CD14-positive monocyte (primary cell): ENCODE results near the gene S100A4. TPM values are rescaled to one million over a fixed set of nuclear protein-coding genes. Genes with fewer than 3 reads are reported as not detected.
A peak's percentile ranks its signal among the peaks of the same experiment; 100 is the strongest.

Experiments used
- DNase-seq, 3 donors: peaks; one replicate each; pipeline ENCODE4 v3.0.0-alpha.2; 2011 to 2022
- H2AFZ ChIP-seq: 2 replicates; pipeline ENCODE4 v1.6.0; 2012; ENCODE audit warnings: mild to moderate bottlenecking, low read depth, low read length, inconsistent platforms; ENCODE audit not compliant: insufficient read depth, poor library complexity, severe bottlenecking
- H3K27ac ChIP-seq, 2 donors: 1 replicate in 1 of 2; 2 replicates in 1 of 2; pipeline ENCODE4 v1.5.1; 2012 to 2013; ENCODE audit warnings: low read length in 2 of 2, control low read depth in 1 of 2, inconsistent platforms in 1 of 2, low read depth in 1 of 2, mild to moderate bottlenecking in 1 of 2
- H3K27me3 ChIP-seq, 2 donors: one replicate each; pipeline versions ENCODE4 v1.6.0 to v1.6.1; 2011 to 2013; ENCODE audit warnings: low read length in 2 of 2; ENCODE audit not compliant: control insufficient read depth in 2 of 2, insufficient read depth in 2 of 2
- H3K36me3 ChIP-seq, 2 donors: replicated peaks in 1 of 2; 1 replicate in 1 of 2; 2 replicates in 1 of 2; pipeline versions ENCODE4 v1.5.1 to v1.6.1; 2012 to 2013; ENCODE audit warnings: low read length in 2 of 2, control low read depth in 1 of 2, inconsistent platforms in 1 of 2, mild to moderate bottlenecking in 1 of 2; ENCODE audit not compliant: insufficient read depth in 2 of 2, control insufficient read depth in 1 of 2
- H3K4me1 ChIP-seq, 2 donors: 1 replicate in 1 of 2; 2 replicates in 1 of 2; pipeline versions ENCODE4 v1.5.1 to v1.6.1; 2012 to 2013; ENCODE audit warnings: low read length in 2 of 2, control low read depth in 1 of 2, inconsistent platforms in 1 of 2, mild to moderate bottlenecking in 1 of 2, moderate library complexity in 1 of 2; ENCODE audit not compliant: insufficient read depth in 2 of 2, control insufficient read depth in 1 of 2
- H3K4me2 ChIP-seq: replicated peaks from 2 replicates; pipeline ENCODE3; 2012; ENCODE audit warnings: low read length, moderate library complexity, mild to moderate bottlenecking; ENCODE audit not compliant: poor library complexity, severe bottlenecking; ENCODE audit errors: extremely low read depth
- H3K4me3 ChIP-seq, 3 experiments: fragments of 200-600 bp in 1 of 3; sonication (generic) in 1 of 3; replicated peaks in 1 of 3; 1 replicate in 2 of 3; 2 replicates in 1 of 3; pipeline ENCODE4 v1.5.1; 2011 to 2013; ENCODE audit warnings: low read length in 3 of 3, mild to moderate bottlenecking in 3 of 3, control low read depth in 2 of 3, low read depth in 2 of 3, inconsistent platforms in 1 of 3, moderate library complexity in 1 of 3
- H3K79me2 ChIP-seq: 2 replicates; pipeline ENCODE4 v1.6.0; 2012; ENCODE audit warnings: mild to moderate bottlenecking, control low read depth, inconsistent platforms, low read length, moderate library complexity; ENCODE audit not compliant: insufficient read depth
- H3K9ac ChIP-seq: 2 replicates; pipeline ENCODE4 v1.6.0; 2017; ENCODE audit warnings: low read length, mild to moderate bottlenecking; ENCODE audit not compliant: insufficient read depth, poor library complexity, severe bottlenecking
- H3K9me3 ChIP-seq, 2 donors: replicated peaks in 1 of 2; 1 replicate in 1 of 2; 2 replicates in 1 of 2; pipeline versions ENCODE4 v1.5.1 to v1.6.1; 2012 to 2013; ENCODE audit warnings: low read length in 2 of 2, control low read depth in 1 of 2; ENCODE audit not compliant: control insufficient read depth in 1 of 2, insufficient read depth in 1 of 2
- H4K20me1 ChIP-seq: 2 replicates; pipeline ENCODE4 v1.6.0; 2012; ENCODE audit warnings: mild to moderate bottlenecking, low read length, control low read depth, moderate library complexity; ENCODE audit not compliant: insufficient read depth
- H3K27ac Mint-ChIP-seq, 7 donors: one replicate each; pipeline ENCODE4 v1.8.0; 2020; ENCODE audit warnings: mild to moderate bottlenecking in 7 of 7, mixed read lengths in 7 of 7, moderate library complexity in 6 of 7, inconsistent platforms in 2 of 7
- H3K27me3 Mint-ChIP-seq, 3 donors: one replicate each; pipeline ENCODE4 v1.8.0; 2021 to 2022; ENCODE audit warnings: low read depth in 3 of 3, mild to moderate bottlenecking in 3 of 3, mixed read lengths in 3 of 3, moderate library complexity in 3 of 3, inconsistent platforms in 1 of 3
- H3K36me3 Mint-ChIP-seq, 2 donors: one replicate each; pipeline ENCODE4 v1.8.0; 2020; ENCODE audit warnings: mixed read lengths in 2 of 2, inconsistent platforms in 1 of 2, mild to moderate bottlenecking in 1 of 2
- H3K4me1 Mint-ChIP-seq: one replicate; pipeline ENCODE4 v1.8.0; 2020; ENCODE audit warnings: mild to moderate bottlenecking, mixed read lengths
- H3K4me3 Mint-ChIP-seq, 2 donors: one replicate each; pipeline ENCODE4 v1.8.0; 2020; ENCODE audit warnings: mild to moderate bottlenecking in 2 of 2, mixed read lengths in 2 of 2, moderate library complexity in 1 of 2
- H3K9me3 Mint-ChIP-seq, 7 donors: one replicate each; pipeline ENCODE4 v1.8.0; 2020 to 2022; ENCODE audit warnings: mixed read lengths in 7 of 7, mild to moderate bottlenecking in 6 of 7, moderate library complexity in 6 of 7, inconsistent platforms in 2 of 7
- CTCF ChIP-seq: fragments of 200-600 bp; IDR thresholded peaks from one replicate; pipeline ENCODE4 v1.8.0; 2022; ENCODE audit warnings: antibody characterized with exemption, mild to moderate bottlenecking
- WGBS: methylation state at CpG from one replicate; pipeline ENCODE4 v1.1.5; 2013; ENCODE audit warnings: missing lambda C conversion rate; ENCODE audit not compliant: insufficient coverage; 5-methylcytosine and 5-hydroxymethylcytosine counted together
- intact Hi-C, 2 donors: fragments of 100-400 bp; cut with micrococcal nuclease; formaldehyde crosslinking; loops; one replicate each; pipeline versions ENCODE4 v1.15.0 to v1.15.1; 2023
- polyA plus RNA-seq, 3 donors: library from polyadenylated mRNA; depleted of rRNA in 1 of 3; unstranded in 2 of 3; stranded (reverse) in 1 of 3; fragments of 300-500 nt in 2 of 3; fragments of >200 nt in 1 of 3; fragmentation: Illumina TruSeq in 2 of 3; gene quantifications; 1 replicate in 2 of 3; 2 replicates in 1 of 3; pipeline ENCODE4 v1.2.3, GENCODE V29; 2012 to 2021

Gene S100A4
- polyA plus RNA-seq, 3 donors, result 4,538 to 7,344 (median 6,092) TPM

- intact Hi-C loops, result loop anchor here in 1 of 2 donors (5.0 kb wide), 1 partner anchor 34 kb away; no protein-coding TSS in a partner anchor
- H3K36me3 ChIP-seq, result peaks cover 20 to 27% of the 10 kb centered on the region in 2 donors
- H3K9me3 Mint-ChIP-seq, result no peaks in the 10 kb centered on the region
- no peak for TF ChIP-seq CTCF
- H3K9me3 ChIP-seq, result no peaks in the 10 kb centered on the region
- H3K4me2 ChIP-seq, result peak overlapping the region; percentile 98
- no peak for DNase-seq
- H3K4me1 Mint-ChIP-seq, result peaks cover 99% of the 10 kb centered on the region
- H3K4me3 ChIP-seq, result peak overlapping the region in 2 of 3 experiments; percentile 87 to 94
- peaks cover 0 to 4% (median 2%) of the 10 kb centered on the region in 3 donors for H3K27me3 Mint-ChIP-seq
- no peaks in the 10 kb centered on the region for H3K27me3 ChIP-seq
- no peak overlapping the region for H2AFZ ChIP-seq
- peak overlapping the region; percentile 95 to 98 (median 98) for H3K27ac Mint-ChIP-seq
- peaks cover 55% of the 10 kb centered on the region for H3K79me2 ChIP-seq
- H3K4me1 ChIP-seq, result peaks cover 92 to 98% of the 10 kb centered on the region in 2 donors
- peak overlapping the region; percentile 77 to 91 for H3K27ac ChIP-seq
- peak overlapping the region; percentile 98 to 100 for H3K4me3 Mint-ChIP-seq
- peaks cover 31 to 33% of the 10 kb centered on the region in 2 donors for H3K36me3 Mint-ChIP-seq
- 91% methylated on average over 8 of the region's 8 CpGs for WGBS
- H4K20me1 ChIP-seq, result peaks cover 37% of the 10 kb centered on the region
- H3K9ac ChIP-seq, result no peak overlapping the region
Measured at GRCh38 chr1:153546371-153546770, 765 bp upstream of the S100A4 start.

GRCh38 chr1:153544453-153545066, 1.0 kb downstream of the S100A4 start:
- Histone ChIP-seq H3K4me1 (peaks cover 92 to 98% of the 10 kb centered on the region in 2 donors), H3K36me3 (peaks cover 20 to 27% of the 10 kb centered on the region in 2 donors), H3K9me3 (no peaks in the 10 kb centered on the region), H3K79me2 (peaks cover 57% of the 10 kb centered on the region), H2AFZ (no peak overlapping the region), H3K4me3 (peak overlapping the region; percentile 83 to 94 (median 87)), H4K20me1 (peaks cover 37% of the 10 kb centered on the region), H3K9ac (peak overlapping the region; percentile 70), H3K27me3 (no peaks in the 10 kb centered on the region), H3K27ac (peak overlapping the region; percentile 77 to 91), H3K4me2 (peak overlapping the region; percentile 98)
- 38% methylated on average over 6 of the region's 10 CpGs for WGBS
- peaks cover 99% of the 10 kb centered on the region for H3K4me1 Mint-ChIP-seq
- H3K27ac Mint-ChIP-seq, result peak overlapping the region; percentile 95 to 98 (median 98)
- no peak for TF ChIP-seq CTCF
- H3K4me3 Mint-ChIP-seq, result peak overlapping the region; percentile 98 to 100
- peaks cover 0 to 1% (median 0%) of the 10 kb centered on the region in 7 donors for H3K9me3 Mint-ChIP-seq
- H3K27me3 Mint-ChIP-seq, result peaks cover 0 to 6% (median 0%) of the 10 kb centered on the region in 3 donors
- peaks cover 34 to 40% of the 10 kb centered on the region in 2 donors for H3K36me3 Mint-ChIP-seq
- intact Hi-C loops, result loop anchor here in 1 of 2 donors (5.0 kb wide), 1 partner anchor 32 kb away; no protein-coding TSS in a partner anchor
- DNase-seq, result no peak
